Panc1 (cell line): ENCODE data around the gene EHD2.

Source experiments
- TF ChIP-seq, protein P1 (sequence below): fragments of 450-650 bp; IDR thresholded peaks from 2 replicates; pipeline ENCODE4 v1.5.1; 2017; ENCODE audit warnings: mild to moderate bottlenecking
- TF ChIP-seq, protein P2 (sequence below), 2 experiments: IDR thresholded peaks; 2 replicates each; pipeline ENCODE4 v1.6.1; 2011 to 2012; ENCODE audit warnings: low read depth in 2 of 2, control low read depth in 1 of 2, low read length in 1 of 2, mild to moderate bottlenecking in 1 of 2, moderate library complexity in 1 of 2; ENCODE audit not compliant: insufficient read depth in 1 of 2

- TF ChIP-seq, protein P1, sequence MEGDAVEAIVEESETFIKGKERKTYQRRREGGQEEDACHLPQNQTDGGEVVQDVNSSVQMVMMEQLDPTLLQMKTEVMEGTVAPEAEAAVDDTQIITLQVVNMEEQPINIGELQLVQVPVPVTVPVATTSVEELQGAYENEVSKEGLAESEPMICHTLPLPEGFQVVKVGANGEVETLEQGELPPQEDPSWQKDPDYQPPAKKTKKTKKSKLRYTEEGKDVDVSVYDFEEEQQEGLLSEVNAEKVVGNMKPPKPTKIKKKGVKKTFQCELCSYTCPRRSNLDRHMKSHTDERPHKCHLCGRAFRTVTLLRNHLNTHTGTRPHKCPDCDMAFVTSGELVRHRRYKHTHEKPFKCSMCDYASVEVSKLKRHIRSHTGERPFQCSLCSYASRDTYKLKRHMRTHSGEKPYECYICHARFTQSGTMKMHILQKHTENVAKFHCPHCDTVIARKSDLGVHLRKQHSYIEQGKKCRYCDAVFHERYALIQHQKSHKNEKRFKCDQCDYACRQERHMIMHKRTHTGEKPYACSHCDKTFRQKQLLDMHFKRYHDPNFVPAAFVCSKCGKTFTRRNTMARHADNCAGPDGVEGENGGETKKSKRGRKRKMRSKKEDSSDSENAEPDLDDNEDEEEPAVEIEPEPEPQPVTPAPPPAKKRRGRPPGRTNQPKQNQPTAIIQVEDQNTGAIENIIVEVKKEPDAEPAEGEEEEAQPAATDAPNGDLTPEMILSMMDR = no peak
- TF ChIP-seq, protein P2, sequence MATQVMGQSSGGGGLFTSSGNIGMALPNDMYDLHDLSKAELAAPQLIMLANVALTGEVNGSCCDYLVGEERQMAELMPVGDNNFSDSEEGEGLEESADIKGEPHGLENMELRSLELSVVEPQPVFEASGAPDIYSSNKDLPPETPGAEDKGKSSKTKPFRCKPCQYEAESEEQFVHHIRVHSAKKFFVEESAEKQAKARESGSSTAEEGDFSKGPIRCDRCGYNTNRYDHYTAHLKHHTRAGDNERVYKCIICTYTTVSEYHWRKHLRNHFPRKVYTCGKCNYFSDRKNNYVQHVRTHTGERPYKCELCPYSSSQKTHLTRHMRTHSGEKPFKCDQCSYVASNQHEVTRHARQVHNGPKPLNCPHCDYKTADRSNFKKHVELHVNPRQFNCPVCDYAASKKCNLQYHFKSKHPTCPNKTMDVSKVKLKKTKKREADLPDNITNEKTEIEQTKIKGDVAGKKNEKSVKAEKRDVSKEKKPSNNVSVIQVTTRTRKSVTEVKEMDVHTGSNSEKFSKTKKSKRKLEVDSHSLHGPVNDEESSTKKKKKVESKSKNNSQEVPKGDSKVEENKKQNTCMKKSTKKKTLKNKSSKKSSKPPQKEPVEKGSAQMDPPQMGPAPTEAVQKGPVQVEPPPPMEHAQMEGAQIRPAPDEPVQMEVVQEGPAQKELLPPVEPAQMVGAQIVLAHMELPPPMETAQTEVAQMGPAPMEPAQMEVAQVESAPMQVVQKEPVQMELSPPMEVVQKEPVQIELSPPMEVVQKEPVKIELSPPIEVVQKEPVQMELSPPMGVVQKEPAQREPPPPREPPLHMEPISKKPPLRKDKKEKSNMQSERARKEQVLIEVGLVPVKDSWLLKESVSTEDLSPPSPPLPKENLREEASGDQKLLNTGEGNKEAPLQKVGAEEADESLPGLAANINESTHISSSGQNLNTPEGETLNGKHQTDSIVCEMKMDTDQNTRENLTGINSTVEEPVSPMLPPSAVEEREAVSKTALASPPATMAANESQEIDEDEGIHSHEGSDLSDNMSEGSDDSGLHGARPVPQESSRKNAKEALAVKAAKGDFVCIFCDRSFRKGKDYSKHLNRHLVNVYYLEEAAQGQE (IDR thresholded peaks at IDR 0.05; ENCODE audit: insufficient read depth in 1 of 2, low read depth in 2 of 2, low read length in 1 of 2) = no peak
Measured at GRCh38 chr19:47702671-47703070, 10.6 kb upstream of the EHD2 start.
